Panc1 (cell line): ENCODE data around the gene ZNF184. TPM values are rescaled to one million over a fixed set of nuclear protein-coding genes. Genes with fewer than 3 reads are reported as not detected.

Source experiments
- ATAC-seq: fragments of 200-7000 bp; cut with Tn5 transposase; 2 replicates; pipeline ENCODE4 v1.9.1; 2020; ENCODE audit warnings: mild to moderate bottlenecking, moderate library complexity
- BruUV-seq: library from RNA; stranded (reverse); fragments of 400-500 nt; replicated peaks from 2 replicates; lab custom pipeline; 2021; lab: Mats Ljungman, UMichigan
- CTCF ChIA-PET: fragments of 300-600 bp; sonication (Branson Sonifier 250); formaldehyde crosslinking; loops from one replicate; lab custom pipeline; 2022; ENCODE audit warnings: antibody characterized with exemption; lab: Charles Lee
- POLR2A ChIA-PET: fragments of 300-600 bp; sonication (Branson Sonifier 250); formaldehyde crosslinking; loops from one replicate; lab custom pipeline; 2022; ENCODE audit warnings: antibody characterized with exemption; lab: Charles Lee
- DNase-seq: peaks from one replicate; pipeline ENCODE4 v3.0.0-alpha.2; 2010; ENCODE audit warnings: low read depth, low spot score
- H3K27ac ChIP-seq: 2 replicates; pipeline ENCODE4 v1.5.1; 2011; ENCODE audit warnings: mild to moderate bottlenecking, low read length, inconsistent platforms
- H3K27me3 ChIP-seq: fragments of 200-500 bp; sonication (Bioruptor generic); 2 replicates; pipeline ENCODE4 v1.6.0; 2014; ENCODE audit warnings: low read length, inconsistent platforms; ENCODE audit not compliant: control insufficient read depth, insufficient read depth
- H3K36me3 ChIP-seq: fragments of 200-500 bp; sonication (Bioruptor generic); 2 replicates; pipeline ENCODE4 v1.5.1; 2014; ENCODE audit warnings: inconsistent platforms, mild to moderate bottlenecking, low read length, moderate library complexity; ENCODE audit not compliant: control insufficient read depth, insufficient read depth
- H3K4me1 ChIP-seq: 2 replicates; pipeline ENCODE4 v1.5.1; 2011; ENCODE audit warnings: inconsistent platforms, mild to moderate bottlenecking, low read length, moderate library complexity; ENCODE audit not compliant: control insufficient read depth, insufficient read depth
- H3K4me3 ChIP-seq, 2 experiments: 2 replicates each; pipeline ENCODE4 v1.5.1; 2011 to 2012; ENCODE audit warnings: low read depth in 2 of 2, low read length in 2 of 2, mild to moderate bottlenecking in 2 of 2, inconsistent platforms in 1 of 2, moderate library complexity in 1 of 2
- H3K9me3 ChIP-seq: fragments of 200-500 bp; sonication (Bioruptor generic); 2 replicates; pipeline ENCODE4 v1.5.1; 2014; ENCODE audit warnings: low read depth, mild to moderate bottlenecking, inconsistent platforms, low read length, moderate library complexity; ENCODE audit not compliant: control insufficient read depth, insufficient read depth
- POLR2AphosphoS5 ChIP-seq: IDR thresholded peaks from 2 replicates; pipeline ENCODE4 v1.6.1; 2012; ENCODE audit warnings: mild to moderate bottlenecking, low read depth, low read length, moderate library complexity
- SIN3A ChIP-seq: IDR thresholded peaks from 2 replicates; pipeline ENCODE4 v1.6.1; 2012; ENCODE audit warnings: low read depth, mild to moderate bottlenecking, low read length, moderate library complexity, borderline replicate concordance; ENCODE audit not compliant: insufficient read depth
- TCF7L2 ChIP-seq: IDR thresholded peaks from 2 replicates; pipeline ENCODE4 v1.6.1; 2011; ENCODE audit warnings: mild to moderate bottlenecking, low read depth, low read length, inconsistent platforms
- in situ Hi-C: cut with HindIII; loops from 2 replicates; pipeline ENCODE4 v1.10.0; 2016; ENCODE audit warnings: low sequenced_read_pairs, low pct_unique_long_range_greater_than_20kb
- intact Hi-C: fragments of 100-400 bp; cut with micrococcal nuclease; formaldehyde crosslinking; loops from one replicate; pipeline ENCODE4 v1.10.0; 2022; ENCODE audit not compliant: unreplicated experiment
- total RNA-seq: library from RNA; stranded (reverse); gene quantifications from one replicate; pipeline ENCODE4 v1.2.1, GENCODE V29; 2021; ENCODE audit not compliant: unreplicated experiment
- TF ChIP-seq, protein P1 (sequence below): fragments of 450-650 bp; IDR thresholded peaks from 2 replicates; pipeline ENCODE4 v1.5.1; 2017; ENCODE audit warnings: mild to moderate bottlenecking
- TF ChIP-seq, protein P2 (sequence below), 2 experiments: IDR thresholded peaks; 2 replicates each; pipeline ENCODE4 v1.6.1; 2011 to 2012; ENCODE audit warnings: low read depth in 2 of 2, control low read depth in 1 of 2, low read length in 1 of 2, mild to moderate bottlenecking in 1 of 2, moderate library complexity in 1 of 2; ENCODE audit not compliant: insufficient read depth in 1 of 2

ZNF184 gene
- total RNA-seq, 1 experiment from 2014 or later, result 7.8 TPM

DNA sequence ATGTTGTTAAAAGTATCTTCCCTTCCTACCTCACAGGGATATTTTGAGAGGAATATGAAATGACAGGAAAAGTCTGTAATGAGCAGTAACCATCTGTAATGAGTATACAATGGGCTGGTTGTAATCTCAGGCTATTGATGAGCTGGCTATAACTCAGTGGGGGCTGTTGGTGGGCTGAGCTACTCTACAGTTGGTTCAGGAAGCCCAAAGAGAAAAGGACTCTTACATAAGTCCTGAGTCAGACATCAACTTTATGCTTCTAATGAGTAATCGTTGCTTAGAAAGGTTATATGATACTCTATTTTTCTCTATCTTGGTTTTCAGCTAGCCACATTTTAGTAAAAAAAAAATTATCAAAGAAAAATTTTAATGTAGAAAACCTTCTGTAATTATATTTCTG, 57.9 kb downstream of the ZNF184 start:
- Histone ChIP-seq H3K27ac (no peak overlapping the region), H3K4me3 (no peak overlapping the region), H3K4me1 (no peaks in the 10 kb centered on the region), H3K9me3 (peaks cover 18% of the 10 kb centered on the region), H3K36me3 (no peaks in the 10 kb centered on the region), H3K27me3 (no peaks in the 10 kb centered on the region)
- no peak for ATAC-seq
- CTCF ChIA-PET, result no interaction called here
- in situ Hi-C loops, result no loop called here
- no peak for DNase-seq
- TF ChIP-seq POLR2AphosphoS5 (no peak), TCF7L2 (no peak), SIN3A (no peak)
- TF ChIP-seq, protein P1, sequence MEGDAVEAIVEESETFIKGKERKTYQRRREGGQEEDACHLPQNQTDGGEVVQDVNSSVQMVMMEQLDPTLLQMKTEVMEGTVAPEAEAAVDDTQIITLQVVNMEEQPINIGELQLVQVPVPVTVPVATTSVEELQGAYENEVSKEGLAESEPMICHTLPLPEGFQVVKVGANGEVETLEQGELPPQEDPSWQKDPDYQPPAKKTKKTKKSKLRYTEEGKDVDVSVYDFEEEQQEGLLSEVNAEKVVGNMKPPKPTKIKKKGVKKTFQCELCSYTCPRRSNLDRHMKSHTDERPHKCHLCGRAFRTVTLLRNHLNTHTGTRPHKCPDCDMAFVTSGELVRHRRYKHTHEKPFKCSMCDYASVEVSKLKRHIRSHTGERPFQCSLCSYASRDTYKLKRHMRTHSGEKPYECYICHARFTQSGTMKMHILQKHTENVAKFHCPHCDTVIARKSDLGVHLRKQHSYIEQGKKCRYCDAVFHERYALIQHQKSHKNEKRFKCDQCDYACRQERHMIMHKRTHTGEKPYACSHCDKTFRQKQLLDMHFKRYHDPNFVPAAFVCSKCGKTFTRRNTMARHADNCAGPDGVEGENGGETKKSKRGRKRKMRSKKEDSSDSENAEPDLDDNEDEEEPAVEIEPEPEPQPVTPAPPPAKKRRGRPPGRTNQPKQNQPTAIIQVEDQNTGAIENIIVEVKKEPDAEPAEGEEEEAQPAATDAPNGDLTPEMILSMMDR, result no peak
- TF ChIP-seq, protein P2, sequence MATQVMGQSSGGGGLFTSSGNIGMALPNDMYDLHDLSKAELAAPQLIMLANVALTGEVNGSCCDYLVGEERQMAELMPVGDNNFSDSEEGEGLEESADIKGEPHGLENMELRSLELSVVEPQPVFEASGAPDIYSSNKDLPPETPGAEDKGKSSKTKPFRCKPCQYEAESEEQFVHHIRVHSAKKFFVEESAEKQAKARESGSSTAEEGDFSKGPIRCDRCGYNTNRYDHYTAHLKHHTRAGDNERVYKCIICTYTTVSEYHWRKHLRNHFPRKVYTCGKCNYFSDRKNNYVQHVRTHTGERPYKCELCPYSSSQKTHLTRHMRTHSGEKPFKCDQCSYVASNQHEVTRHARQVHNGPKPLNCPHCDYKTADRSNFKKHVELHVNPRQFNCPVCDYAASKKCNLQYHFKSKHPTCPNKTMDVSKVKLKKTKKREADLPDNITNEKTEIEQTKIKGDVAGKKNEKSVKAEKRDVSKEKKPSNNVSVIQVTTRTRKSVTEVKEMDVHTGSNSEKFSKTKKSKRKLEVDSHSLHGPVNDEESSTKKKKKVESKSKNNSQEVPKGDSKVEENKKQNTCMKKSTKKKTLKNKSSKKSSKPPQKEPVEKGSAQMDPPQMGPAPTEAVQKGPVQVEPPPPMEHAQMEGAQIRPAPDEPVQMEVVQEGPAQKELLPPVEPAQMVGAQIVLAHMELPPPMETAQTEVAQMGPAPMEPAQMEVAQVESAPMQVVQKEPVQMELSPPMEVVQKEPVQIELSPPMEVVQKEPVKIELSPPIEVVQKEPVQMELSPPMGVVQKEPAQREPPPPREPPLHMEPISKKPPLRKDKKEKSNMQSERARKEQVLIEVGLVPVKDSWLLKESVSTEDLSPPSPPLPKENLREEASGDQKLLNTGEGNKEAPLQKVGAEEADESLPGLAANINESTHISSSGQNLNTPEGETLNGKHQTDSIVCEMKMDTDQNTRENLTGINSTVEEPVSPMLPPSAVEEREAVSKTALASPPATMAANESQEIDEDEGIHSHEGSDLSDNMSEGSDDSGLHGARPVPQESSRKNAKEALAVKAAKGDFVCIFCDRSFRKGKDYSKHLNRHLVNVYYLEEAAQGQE (IDR thresholded peaks at IDR 0.05; ENCODE audit: insufficient read depth in 1 of 2, low read depth in 2 of 2, low read length in 1 of 2), result no peak
- POLR2A ChIA-PET, result no interaction called here
- intact Hi-C loops, result no loop called here
- no TSS peak for BruUV-seq

DNA sequence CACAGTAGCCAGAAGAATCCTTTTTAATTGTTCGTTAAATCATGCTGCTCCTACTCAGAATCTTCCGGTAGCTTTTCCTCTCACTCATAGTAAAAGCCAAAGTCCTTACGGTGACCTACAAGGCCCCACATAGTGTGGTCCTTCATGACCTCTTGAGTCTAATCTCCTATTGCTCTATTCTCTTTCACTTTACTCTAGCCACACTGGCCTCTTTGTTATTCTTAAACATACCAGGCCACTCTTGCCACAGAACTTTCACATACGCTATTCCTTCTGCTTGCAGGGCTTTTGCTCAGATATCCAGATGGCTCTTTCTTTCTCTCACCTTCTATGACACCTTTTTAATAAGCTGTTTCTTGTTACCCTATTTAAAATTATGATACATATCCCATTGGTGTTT, 58.6 kb downstream of the ZNF184 start:
- no peaks in the 10 kb centered on the region for H3K36me3 ChIP-seq
- H3K4me3 ChIP-seq, result no peak overlapping the region
- in situ Hi-C loops (no loop called here), intact Hi-C loops (no loop called here)
- DNase-seq, result no peak
- H3K9me3 ChIP-seq, result peaks cover 18% of the 10 kb centered on the region
- POLR2A ChIA-PET, result no interaction called here
- BruUV-seq, result no TSS peak
- ATAC-seq, result no peak
- H3K27ac ChIP-seq, result no peak overlapping the region
- TF ChIP-seq, protein P1, result no peak
- TF ChIP-seq SIN3A (no peak), POLR2AphosphoS5 (no peak)
- TF ChIP-seq, protein P2 (IDR thresholded peaks at IDR 0.05; ENCODE audit: insufficient read depth in 1 of 2, low read depth in 2 of 2, low read length in 1 of 2), result no peak
- H3K27me3 ChIP-seq, result no peaks in the 10 kb centered on the region
- no peaks in the 10 kb centered on the region for H3K4me1 ChIP-seq
- CTCF ChIA-PET, result no interaction called here
